Fibroblast of villous mesenchyme (primary cell): ENCODE data around the gene STK39. TPM values are rescaled to one million over a fixed set of nuclear protein-coding genes. Genes with fewer than 3 reads are reported as not detected.
A peak's percentile ranks its signal among the peaks of the same experiment; 100 is the strongest.

Experiments
- DNase-seq: peaks from one replicate; pipeline ENCODE4 v3.0.0-alpha.2; 2010; ENCODE audit warnings: low read depth
- H3K4me3 ChIP-seq: 2 replicates; pipeline ENCODE4 v1.5.1; 2011; ENCODE audit warnings: low read depth, mild to moderate bottlenecking, low read length
- total RNA-seq: library from RNA; depleted of rRNA; stranded (reverse); fragments of >200 nt; gene quantifications from 2 replicates; pipeline ENCODE4 v1.2.3, GENCODE V29; 2012
- TF ChIP-seq, protein P1 (sequence below): IDR thresholded peaks from 2 replicates; pipeline ENCODE4 v1.5.1; 2012; ENCODE audit warnings: low read depth, mild to moderate bottlenecking, low read length; ENCODE audit not compliant: insufficient read depth

Gene STK39
- total RNA-seq, 1 donor = 27.2 TPM

DNA sequence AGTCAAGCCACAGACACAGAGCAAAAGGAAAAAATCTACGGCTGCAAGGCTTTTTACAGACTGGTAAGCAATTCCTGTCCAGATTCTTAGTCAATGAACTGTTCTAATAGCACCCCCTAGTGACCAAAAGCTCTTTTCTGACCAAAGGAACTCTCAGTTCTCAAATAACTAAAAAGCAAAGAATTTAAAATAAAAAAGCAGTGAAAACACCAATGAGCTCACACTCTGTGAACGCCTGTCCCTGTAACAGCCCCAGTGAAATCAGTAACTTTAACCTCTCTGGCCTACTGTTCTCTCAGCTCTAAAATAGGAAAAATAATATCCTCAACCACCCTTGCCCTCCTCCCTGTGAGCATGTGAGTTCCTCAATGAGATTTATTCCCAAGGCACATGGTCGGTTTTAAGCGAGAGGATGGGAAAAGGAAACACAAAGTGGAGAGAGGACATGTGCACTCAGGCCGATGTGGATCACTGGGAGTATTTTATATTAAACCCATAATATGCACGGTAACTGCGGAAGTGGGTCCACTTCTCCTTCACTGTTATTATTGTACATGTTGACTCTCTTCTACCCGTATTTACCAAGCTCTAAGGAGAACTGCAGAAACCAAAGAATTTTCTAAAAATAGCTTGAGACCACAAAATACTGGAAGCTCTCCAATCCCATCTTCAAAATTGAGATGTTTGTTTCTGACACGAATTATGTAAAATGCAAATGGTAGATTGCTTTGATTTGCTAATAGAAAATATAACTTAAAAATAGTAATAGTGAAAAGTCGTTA is 128.5 kb downstream of the STK39 start:
- no peak overlapping the region for H3K4me3 ChIP-seq
- TF ChIP-seq, protein P1, sequence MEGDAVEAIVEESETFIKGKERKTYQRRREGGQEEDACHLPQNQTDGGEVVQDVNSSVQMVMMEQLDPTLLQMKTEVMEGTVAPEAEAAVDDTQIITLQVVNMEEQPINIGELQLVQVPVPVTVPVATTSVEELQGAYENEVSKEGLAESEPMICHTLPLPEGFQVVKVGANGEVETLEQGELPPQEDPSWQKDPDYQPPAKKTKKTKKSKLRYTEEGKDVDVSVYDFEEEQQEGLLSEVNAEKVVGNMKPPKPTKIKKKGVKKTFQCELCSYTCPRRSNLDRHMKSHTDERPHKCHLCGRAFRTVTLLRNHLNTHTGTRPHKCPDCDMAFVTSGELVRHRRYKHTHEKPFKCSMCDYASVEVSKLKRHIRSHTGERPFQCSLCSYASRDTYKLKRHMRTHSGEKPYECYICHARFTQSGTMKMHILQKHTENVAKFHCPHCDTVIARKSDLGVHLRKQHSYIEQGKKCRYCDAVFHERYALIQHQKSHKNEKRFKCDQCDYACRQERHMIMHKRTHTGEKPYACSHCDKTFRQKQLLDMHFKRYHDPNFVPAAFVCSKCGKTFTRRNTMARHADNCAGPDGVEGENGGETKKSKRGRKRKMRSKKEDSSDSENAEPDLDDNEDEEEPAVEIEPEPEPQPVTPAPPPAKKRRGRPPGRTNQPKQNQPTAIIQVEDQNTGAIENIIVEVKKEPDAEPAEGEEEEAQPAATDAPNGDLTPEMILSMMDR = peak; percentile 71
- DNase-seq = peak; percentile 80

DNA sequence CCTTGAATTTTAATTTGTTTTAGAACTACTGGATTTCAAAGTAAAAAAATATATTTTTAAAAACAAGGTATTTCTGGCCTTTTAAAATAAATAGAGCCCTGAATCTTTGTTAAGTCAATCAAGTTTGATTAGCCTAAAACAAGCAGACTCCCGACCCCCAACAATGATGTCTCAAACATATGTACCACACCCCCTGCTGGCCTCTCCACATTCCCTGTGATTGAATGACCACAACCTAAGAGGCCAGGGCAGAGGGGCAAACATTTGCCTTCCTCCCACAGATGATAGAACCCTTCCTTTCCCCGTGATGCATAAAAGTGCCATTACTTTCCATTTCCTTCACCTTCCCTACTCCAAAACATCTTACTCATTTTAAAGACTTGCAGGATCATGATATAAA is 130.9 kb downstream of the STK39 start:
- DNase-seq = peak; percentile 14
- TF ChIP-seq, protein P1 = peak; percentile 40
- no peak overlapping the region for H3K4me3 ChIP-seq

DNA sequence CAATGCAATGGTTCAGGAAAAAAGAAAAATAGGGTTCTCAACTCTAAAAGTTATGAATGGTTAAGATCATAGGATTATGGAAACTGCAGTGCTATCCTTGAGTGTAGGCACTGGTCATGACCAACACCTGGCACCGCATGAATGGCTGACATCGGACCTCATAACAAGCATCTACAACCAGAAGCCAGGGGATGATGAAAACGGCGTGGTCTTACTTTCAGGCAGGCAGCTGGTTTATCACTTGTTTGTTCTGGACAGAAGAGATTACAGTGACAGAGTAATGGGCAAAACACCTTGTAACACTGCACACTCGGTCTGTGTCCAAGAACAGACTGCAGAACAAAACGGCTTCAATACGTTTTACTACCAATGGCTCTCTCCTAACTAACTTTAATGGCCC is 132.8 kb downstream of the STK39 start:
- TF ChIP-seq, protein P1 = no peak
- DNase-seq = no peak
- no peak overlapping the region for H3K4me3 ChIP-seq

DNA sequence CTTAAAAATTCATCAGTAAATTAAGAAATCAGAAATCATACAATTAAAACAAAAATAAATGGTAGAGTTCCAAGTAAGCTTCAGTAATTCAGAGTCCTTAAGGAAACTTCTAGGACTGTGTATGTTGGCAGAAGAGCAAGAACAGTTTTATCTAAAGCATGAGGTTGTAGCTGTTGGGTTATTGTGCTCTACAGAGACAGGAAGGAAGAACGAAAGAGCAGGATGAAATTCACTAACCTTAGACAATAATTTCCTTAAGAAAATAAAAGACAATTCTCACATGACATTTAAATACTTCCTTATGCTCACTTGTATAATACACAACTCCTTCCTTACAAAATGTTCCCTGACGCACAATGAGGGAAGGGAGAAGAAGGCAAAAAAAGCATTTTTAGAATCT is 133.4 kb downstream of the STK39 start:
- no peak overlapping the region for H3K4me3 ChIP-seq
- no peak for DNase-seq
- TF ChIP-seq, protein P1 = no peak

DNA sequence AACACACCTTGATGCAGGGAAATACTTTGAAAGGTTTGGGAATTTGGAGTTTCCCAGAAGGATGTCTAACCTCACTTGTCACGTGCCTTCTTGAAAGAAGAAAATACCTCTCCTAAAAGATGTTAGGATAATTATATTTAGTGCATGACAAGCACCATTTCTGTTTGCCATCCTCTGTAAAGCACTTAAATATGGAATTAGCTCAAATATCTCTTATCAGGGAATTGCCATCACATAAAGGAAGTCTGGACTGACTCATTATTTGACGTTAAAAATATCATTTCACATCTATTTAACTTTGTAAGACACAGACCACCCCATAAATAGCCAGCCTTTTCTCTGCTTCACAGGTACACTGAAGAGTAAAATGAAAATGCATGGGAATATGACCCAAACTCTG is 140.1 kb downstream of the STK39 start:
- H3K4me3 ChIP-seq = no peak overlapping the region
- TF ChIP-seq, protein P1 = no peak
- no peak for DNase-seq

DNA sequence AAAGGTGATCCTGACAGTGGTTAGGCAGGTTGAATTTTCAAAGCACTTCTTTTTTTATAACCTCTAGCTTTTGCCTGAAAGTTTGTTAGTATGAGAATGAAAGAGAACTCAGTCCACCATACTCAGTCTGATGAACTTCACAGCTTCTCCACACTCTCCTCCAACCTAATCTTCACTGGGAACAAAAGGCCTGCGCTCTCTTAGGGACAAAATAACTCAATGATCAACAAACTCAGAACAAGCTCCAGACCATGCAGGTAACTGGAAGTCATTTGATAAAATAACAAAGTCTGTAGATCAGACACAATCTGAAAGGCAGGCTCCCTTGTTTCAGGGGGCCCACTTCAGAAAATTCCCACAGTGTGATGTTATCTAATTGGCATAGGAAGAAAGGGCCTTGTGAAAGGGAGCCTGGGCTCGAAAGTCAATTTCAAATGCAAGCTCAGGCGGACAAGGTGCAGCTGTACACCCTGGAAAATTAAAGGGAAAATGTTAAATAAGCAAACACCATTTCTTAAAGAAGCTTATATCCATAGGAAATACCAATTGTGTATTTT is 142.2 kb downstream of the STK39 start:
- DNase-seq = no peak
- TF ChIP-seq, protein P1 = no peak
- no peak overlapping the region for H3K4me3 ChIP-seq
